T-helper 9 cell (primary cell): ENCODE measurements around the gene AURKAIP1.

ENCODE experiments used
- DNase-seq: peaks from one replicate; pipeline ENCODE4 v3.0.0-alpha.2; 2020

Gene AURKAIP1

GRCh38 chr1:1359664-1360468, 15.1 kb downstream of the AURKAIP1 start:
- DNase-seq = no peak

DNA sequence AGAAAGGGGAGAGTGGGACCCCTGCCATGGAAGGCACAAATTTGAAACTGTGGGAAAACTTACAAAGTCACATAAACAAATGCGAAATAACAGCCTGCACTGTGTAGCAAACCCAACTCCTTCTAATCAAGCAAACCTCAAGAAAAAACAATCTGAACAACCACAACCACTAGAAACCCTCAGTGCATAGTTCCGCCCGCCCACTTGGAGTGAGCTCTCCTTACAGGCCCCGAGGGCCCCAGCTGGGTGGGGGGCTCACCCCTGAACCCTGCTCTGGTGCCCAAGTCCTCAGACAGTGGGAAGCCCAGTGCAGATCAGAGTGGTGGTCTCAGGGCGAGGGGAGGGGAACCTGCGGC, 15.7 kb downstream of the AURKAIP1 start:
- no peak for DNase-seq

GRCh38 chr1:1358433-1359271, 16.4 kb downstream of the AURKAIP1 start, which contains the start of gene MXRA8:
TSS of gene MXRA8 (minus strand) at chr1:1358555. CDS start at chr1:1358504, 51 bp downstream.
- no peak for DNase-seq

GRCh38 chr1:1357871-1358432, 17.1 kb downstream of the AURKAIP1 start:
- DNase-seq = no peak

DNA sequence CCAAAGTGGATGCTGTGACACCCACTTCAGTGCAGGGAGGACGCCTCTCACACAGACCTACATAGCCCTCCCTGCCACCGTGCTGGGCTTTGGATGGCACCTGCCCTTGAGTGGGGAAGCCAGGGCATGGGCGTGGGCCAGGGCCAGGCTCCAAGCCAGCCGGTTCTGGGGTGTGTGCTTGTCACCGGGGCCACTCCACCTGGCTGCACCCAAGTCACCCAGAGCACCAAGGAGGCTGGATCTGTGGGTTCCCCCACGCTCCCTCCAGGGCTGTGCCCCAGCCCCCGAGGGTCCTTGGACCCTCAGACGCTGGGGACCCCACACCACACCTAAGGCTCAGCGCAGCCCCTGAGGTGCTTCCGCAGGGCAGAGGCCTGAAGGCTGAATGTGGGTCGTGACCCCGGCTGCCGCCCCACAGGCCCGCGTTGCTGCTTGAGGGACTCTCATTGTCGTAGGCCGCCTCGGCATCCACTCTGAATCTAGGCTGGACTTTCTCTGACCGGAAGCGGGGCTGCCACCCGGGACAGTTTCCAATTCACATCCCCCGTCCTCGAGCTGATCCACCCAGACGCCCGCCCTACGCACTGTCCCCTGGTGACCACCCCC, 18.1 kb downstream of the AURKAIP1 start:
- no peak for DNase-seq

DNA sequence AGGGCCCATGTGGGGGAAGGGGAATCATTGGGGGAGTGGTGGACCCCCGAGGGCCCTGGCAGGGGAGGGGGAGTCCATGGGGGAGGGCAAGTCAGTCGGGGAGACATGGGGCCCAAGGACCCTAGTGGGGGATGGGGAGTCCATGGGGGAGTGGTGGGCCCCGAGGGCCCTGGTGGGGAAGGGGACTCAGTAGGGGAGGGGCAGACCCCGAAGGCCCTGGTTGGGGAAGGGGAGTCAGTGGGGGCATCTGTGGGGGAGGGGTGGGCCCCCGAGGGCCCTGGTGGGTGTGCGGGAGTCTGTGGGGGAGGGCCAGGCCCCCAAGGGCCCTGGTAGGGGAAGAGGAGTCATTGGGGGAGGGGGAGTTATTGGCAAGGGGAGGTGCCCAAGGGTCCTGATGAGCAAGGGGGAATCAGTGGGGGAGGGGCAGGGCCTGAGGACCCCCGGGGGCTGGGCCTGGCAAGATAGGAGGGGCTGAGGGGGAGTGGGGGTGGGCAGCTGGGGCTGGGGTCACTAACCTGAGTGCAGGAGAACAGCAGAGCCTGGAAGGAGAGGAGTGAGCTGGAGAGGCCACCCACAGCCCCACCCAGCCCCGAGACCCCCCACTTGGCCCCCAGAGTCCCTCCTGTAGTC, 18.7 kb downstream of the AURKAIP1 start:
- no peak for DNase-seq

- DNase-seq = no peak
Measured at GRCh38 chr1:1355416-1355815, 19.6 kb downstream of the AURKAIP1 start.

DNA sequence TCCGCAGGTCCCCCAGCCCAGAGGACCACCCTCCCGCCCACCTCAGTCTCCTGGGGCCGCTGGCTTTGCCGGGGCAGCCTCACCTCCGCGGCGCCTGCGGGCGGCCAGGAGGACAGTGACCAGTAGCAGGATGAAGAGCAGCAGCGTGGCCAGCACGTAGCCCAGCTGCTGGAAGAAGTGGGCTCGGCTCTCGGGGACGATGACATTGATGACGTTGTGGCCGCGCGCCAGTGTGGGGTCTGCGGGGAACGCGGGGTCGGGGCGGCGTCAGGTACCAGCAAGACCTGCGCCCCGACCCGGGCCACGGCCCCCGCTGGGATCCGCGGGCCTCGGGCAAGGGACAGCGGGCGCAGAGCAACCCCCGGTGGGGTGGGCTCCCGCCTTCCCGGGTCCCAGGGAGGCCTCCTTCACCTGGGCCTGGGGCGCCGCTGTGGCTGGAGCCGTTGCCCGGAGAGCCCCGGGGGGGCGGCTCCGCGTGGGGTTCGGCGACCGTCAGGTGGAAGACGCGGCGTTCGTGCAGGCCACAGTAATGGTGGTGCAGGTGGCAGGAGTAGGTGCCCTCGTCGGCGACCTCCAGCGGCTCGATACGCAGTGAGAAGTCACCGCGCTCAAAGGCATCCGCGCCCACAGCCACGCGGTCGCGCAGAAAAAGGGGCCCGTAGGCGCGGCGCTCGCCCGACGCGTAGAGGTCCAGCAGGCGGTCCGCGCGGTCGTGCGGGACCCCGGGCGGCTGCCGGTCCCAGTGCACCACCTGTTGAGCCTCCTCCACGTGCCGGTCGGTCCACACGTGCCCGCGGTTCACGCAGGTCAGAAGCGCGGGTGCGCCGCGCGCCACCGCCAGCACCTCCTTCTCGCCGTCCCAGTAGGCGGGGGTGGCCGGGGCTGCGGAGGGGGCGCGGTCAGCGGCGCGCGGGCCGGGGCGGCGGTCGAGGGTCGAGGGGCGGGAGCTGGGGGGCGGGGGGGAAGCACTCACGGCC, 20.4 kb downstream of the AURKAIP1 start:
- no peak for DNase-seq

DNA sequence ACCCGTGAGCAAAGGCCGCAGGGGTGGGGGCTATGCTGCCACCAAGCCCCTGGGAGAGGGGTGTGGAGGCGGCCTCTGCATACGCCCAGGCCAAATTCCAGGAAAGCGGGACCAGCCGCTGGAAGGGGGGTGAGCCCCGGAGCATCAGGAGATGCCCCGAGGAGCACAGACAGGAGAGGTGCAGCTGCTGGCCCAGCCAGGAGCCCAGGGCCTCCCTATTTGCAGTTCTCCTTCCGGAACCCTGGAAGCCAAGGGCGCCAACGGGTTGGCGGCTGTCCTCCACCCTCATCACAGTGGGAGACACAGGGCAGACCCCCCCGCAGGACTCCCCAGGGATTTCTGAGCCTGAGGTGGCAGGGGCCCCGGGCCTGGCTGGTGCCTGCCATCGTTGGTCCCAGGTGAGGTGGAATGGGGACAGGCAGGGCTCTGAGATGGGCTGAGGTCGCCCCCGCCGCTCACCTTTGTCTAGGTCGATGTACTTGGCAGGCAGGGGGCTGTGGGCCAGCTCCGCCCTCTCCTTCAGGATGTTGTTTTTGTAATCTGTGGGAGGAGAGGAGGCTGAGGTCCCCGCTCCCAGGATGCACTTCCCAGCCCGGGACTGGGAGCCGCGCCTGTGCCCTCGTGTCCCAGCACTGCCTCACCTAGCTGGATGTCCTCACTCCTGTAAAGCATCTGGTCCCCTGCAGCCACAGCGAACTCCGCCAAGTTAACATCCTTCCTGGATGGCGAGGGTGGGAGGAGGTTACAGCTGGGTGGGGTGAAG, 21.4 kb downstream of the AURKAIP1 start:
- no peak for DNase-seq

- no peak for DNase-seq
Measured at GRCh38 chr1:1352786-1353388, 22.1 kb downstream of the AURKAIP1 start.

GRCh38 chr1:1351511-1352427, 23.2 kb downstream of the AURKAIP1 start:
- DNase-seq = no peak

DNA sequence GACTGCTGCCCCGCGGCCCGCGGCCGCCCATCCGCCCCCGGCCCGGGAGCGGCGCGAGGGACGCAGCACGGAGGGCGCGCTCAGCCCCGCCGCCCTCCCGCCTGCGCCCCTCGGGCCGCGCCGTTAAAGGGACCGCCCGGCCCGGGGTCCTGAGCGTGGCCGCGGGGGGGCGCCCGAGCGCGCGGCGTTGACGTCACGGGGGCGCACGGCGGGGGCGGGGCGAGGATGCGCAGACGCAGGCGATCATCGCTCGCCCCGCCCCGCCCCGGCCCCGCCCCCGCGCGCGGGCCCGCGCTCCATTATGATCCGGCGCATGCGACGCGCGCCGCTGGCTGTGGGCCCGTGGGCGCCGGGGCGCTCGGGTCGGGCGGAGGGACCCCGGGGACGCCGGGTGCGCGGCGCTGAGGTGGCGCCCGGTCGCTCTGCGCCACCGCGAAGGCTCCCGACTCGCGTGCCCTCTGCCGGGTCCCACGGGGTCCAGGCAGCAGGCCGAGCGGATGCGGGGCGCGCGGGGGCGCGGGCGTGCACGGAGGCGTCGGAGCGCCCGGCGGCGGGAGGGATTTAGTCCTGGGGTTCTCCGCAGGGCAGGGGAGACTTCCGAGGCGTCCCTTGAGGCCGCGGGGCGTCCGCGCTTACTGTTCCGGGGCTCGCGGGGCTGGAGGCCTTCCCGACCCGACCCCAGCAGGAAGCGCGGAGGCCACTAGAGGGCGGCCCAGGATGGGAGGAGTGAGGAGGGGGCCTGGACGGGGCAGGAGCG, 25.6 kb downstream of the AURKAIP1 start, which contains the start of gene DVL1:
Gene DVL1, minus strand, starts transcription at position 163 of the 757 bp plus-strand sequence. CDS start 353 bp downstream, outside the sequence.
- peak; percentile 73 for DNase-seq

DNA sequence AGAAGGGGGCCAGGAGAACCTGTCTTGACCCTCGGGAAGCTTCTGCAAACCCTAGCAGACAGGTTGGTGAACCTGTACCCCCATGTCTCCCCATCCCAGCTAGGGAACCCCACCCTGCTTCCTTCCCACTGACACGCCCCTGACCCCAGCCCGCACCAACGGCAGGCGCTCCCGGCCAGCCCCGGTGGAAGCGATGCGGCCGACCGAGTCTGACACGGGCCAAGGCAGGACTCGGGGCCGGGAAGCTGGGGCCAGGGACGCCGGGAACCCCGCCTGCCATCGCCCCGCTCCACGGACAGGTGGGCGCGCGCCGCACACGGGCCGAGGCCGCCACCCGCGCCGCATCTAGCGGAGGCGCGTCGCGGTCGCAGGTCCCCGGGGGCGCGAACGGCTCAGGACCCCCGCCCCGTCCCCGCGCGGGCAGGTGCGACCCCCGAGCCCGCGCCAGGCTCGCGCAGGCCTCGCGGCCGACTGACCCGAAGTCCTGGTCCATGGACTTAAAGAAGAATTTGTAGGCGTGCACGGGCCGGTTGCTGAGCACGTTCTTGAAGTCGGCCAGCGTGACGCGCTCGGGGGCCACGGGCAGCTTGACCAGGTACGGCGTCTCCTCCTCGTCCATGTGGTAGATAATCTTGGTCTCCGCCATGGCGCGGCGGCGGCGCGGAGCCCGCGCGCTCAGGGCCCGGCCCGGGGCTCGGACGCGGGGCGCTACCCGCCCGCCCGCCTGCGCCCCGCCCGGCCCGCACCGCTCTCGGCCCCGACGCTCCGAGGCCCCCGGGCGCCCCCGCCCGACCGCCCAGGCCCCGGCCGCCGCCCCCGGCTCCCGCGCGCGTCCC, 26.4 kb downstream of the AURKAIP1 start:
- DNase-seq = no peak

DNA sequence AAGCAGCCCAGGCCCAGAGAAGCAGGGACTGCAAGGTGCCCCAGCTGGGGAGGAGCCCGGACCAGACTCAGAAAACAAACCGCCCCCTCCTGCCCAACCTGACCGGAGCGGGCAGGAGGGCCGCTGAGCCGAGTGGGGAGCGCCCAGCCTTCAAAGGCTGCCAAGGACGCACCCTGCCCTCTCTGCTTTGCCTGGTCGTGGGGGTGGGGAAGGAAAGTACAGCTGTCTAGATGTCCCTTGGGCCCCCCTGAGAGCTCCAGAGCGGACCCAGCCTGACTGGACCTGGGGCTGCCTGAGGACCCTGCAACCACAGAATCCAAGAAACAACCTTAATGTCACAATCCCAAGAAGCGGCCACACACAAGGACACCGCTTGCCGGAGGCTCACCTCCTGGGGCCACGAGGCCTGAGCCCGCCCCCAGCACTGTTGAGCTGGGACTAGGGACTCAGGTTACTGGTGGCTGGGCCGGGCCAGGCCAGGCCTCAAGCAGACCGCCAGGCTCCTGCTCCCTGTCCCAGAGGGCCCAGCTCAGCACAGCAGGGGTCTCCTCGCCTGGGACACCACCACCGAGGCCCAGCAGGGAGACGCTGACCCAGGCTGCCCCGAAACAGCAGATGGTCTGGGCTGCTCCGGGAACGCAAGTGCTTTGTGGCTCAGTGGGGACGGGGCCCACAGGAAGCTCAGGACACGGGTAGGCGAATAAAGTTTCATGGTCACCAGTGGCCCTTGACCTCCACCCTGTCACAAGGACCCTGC, 27.2 kb downstream of the AURKAIP1 start:
- no peak for DNase-seq

- no peak for DNase-seq
Measured at GRCh38 chr1:1347026-1347595, 27.9 kb downstream of the AURKAIP1 start.

DNA sequence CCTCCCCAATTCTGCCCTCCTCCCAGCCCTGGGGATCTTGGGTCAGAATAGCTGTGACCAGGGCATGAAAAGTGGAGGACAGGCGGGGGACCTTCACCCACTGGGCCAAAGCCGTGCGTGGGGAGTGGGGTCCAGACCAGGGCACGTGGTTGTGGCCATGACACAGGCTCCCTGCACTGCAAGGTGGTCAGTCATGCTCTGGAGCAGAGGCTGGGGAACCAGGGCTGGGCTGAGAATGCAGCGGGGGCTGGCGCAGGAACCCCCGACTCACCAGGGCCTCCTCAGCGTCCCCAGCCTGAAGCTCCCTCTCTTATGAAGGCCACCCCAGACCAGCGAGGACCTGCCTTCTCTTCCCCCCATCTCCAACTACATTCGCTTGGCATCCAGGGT, 28.5 kb downstream of the AURKAIP1 start:
- DNase-seq = no peak
